GM10266 (cell line): ENCODE measurements around the gene OBSCN.

Source experiments
- DNase-seq: peaks from one replicate; pipeline ENCODE4 v3.0.0; 2012; ENCODE audit errors: extremely low spot score
- TF ChIP-seq, protein P1 (sequence below): IDR thresholded peaks from 2 replicates; pipeline ENCODE4 v1.5.1; 2012; ENCODE audit warnings: mild to moderate bottlenecking, low read depth; ENCODE audit not compliant: control insufficient read depth, insufficient read depth; ENCODE audit errors: missing control alignments

OBSCN gene

DNA sequence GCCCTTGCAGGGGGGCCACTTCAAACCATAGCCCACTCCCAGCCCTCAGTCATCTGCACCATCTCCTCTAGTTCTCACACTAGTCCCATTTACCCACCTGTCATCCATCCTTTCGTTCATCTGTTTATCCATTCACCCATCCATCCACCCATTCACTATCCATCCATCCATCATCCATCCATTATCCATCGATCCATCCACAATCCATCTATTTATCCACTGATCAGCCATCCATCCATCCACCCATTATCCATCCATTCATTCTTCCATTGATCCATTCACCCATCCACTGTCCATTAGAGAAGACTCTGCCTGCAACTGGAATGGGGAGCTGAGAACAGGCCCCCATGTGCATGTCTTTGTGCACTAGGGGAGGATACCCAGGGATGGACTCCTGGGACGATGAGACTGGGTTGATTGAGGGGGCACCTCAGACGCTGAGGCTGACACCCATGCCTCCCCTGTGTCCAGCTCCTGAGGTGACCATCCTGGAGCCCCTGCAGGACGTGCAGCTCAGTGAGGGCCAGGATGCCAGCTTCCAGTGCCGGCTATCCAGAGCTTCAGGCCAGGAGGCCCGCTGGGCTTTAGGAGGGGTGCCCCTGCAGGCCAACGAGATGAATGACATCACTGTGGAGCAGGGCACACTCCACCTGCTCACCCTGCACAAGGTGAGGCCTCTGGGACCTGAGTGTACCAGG, 100.9 kb downstream of the OBSCN start:
- DNase-seq, result no peak
- TF ChIP-seq, protein P1, sequence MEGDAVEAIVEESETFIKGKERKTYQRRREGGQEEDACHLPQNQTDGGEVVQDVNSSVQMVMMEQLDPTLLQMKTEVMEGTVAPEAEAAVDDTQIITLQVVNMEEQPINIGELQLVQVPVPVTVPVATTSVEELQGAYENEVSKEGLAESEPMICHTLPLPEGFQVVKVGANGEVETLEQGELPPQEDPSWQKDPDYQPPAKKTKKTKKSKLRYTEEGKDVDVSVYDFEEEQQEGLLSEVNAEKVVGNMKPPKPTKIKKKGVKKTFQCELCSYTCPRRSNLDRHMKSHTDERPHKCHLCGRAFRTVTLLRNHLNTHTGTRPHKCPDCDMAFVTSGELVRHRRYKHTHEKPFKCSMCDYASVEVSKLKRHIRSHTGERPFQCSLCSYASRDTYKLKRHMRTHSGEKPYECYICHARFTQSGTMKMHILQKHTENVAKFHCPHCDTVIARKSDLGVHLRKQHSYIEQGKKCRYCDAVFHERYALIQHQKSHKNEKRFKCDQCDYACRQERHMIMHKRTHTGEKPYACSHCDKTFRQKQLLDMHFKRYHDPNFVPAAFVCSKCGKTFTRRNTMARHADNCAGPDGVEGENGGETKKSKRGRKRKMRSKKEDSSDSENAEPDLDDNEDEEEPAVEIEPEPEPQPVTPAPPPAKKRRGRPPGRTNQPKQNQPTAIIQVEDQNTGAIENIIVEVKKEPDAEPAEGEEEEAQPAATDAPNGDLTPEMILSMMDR, result no peak

- no peak for DNase-seq
- TF ChIP-seq, protein P1, result no peak
These were observed 101.7 kb downstream of the OBSCN start for GRCh38 chr1:228309326-228310067.

DNA sequence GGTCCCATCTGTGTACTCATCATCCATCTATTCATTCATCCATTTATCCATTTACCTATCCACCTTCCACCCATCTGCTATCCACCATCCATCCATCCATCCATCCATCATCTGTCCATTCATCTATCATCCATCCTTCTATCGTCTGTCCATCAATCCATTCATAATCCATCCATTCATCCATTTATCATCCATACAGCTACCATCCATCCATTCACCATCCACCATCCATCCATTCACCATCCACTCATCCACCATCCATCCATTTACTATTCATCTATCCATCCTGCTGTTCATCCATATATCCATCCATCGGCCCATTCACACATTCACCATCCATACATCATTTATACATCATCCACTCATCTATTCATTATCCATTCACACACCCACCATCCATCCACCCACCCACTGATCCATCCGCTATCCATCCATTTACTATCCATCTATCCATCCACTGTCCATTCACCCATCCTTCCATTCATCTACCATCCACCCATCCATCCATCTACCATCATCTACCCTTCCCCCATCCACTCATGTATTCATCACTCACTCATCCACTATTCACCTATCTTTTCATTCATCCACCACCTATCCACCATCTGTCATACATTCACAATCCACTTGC, 102.4 kb downstream of the OBSCN start:
- TF ChIP-seq, protein P1, result no peak

DNA sequence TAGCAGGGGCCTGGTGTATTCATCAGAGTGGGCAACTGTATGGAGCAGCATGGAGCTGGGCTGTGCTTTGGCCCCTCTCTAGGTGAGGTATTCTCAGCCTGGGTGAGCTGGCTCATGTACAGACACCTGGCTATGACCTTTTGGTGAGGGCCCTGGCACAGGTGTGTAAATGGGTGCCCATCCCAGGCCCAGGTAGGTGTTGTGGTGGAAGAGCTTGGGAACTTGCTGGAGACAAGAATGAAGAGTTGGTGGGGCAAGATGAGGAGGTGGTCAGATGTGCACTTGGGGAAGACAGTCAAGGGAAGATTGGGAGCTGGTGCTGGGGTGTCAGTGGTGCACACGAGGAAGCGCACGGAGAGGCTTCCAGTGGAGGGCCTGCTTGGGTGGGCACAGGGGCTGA, 103.2 kb downstream of the OBSCN start:
- TF ChIP-seq, protein P1, result no peak
- DNase-seq, result no peak

More for the DNA sequence above, 102.4 kb downstream of the OBSCN start:
- no peak for DNase-seq

DNA sequence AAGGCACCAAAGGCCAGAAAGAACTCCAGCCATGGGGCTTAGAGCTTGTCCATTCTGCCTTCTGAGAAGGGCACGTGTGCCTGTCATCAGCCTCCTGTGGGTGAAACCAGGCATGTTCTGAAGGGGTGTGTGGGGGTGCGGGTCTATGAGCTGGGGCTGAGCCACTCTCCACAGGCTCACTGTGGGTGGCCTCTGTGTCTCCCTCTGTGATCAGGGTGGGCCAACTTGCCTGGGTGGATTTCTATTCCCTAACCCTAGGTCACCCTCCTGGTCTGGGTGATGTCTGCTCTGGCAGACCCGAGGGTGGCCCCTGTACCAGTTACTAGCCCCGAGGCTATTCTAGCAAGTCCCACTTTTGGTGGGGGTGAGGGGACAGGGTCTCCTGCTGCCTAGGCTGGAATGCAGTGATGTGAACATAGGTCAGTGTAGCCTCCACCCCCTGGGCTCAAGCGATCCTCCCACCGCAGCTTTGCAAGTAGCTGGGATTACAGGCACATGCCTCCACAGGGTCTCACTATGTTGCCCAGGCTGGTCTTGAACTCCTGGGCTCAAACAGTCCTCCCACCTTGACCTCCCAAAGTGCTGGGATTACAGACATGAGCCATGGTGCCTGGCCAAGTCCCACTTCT, 104.4 kb downstream of the OBSCN start:
- DNase-seq, result no peak
- TF ChIP-seq, protein P1, result no peak

DNA sequence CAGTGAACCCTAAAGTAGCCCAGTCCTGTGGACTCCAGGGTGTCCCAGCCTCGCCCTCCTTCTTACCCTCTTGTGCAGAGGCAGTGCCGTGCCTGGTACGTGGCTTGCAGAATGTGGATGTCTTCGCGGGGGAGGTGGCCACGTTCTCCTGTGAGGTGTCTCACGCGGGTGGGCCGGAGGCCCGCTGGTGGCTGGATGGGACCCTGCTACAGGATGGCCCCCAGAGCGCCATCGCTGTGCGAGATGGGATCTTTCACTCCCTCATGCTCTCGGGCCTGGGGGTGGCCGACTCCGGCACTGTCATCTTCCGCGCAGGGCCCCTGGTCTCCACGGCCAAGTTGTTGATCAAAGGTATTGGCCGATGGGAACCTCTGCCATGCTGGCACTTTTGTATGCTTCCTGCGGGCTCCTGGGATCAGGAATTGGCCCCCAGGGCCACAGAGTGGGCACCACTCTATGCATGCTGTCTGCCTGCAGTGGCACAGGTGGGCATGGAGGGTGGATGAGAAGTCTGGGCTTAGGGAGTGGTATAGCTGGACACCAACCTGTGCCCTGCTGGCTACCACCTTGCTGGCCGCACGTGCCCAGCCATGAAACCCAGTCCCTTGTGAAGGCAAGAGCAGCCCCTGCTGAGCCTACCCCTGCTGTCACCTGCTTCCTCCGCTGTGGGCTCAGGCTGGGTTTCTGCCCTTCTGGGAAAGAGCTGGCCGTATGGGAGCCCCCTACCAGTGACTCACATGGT, 105.9 kb downstream of the OBSCN start:
- no peak for DNase-seq
- TF ChIP-seq, protein P1, result no peak
